Measurements from ENCODE around the gene SUPT3H.

GRCh38 chr6:45421709-45422502 is 44.2 kb upstream of the SUPT3H start:
- TF ChIP-seq MAX (IDR thresholded peaks at IDR 0.05), result peak; percentile 32; the same call in 1 of the 2 replicates
- TF ChIP-seq ZBTB7A (IDR thresholded peaks at IDR 0.05; ENCODE audit: low read depth), result peak; percentile 54
- no peak for TF ChIP-seq EP300 (IDR thresholded peaks at IDR 0.05; ENCODE audit: borderline replicate concordance)
- no peak for TF ChIP-seq NFIC (IDR thresholded peaks at IDR 0.05)
- no peak for TF ChIP-seq YY1 (IDR thresholded peaks at IDR 0.05; ENCODE audit: low read depth)
- no peak for TF ChIP-seq FOXM1 (IDR thresholded peaks at IDR 0.05; ENCODE audit: borderline replicate concordance, low read depth)
- TF ChIP-seq CEBPB (IDR thresholded peaks at IDR 0.05), result no peak
- TF ChIP-seq REST (IDR thresholded peaks at IDR 0.05; ENCODE audit: low read depth), result no peak
- peak; percentile 40; the same call in 1 of the 2 replicates for TF ChIP-seq RAD21 (IDR thresholded peaks at IDR 0.05; ENCODE audit: low read depth)
- no peak for TF ChIP-seq TAF1 (IDR thresholded peaks at IDR 0.05; ENCODE audit: low read depth)
- no peak for TF ChIP-seq CREB1 (IDR thresholded peaks at IDR 0.05; ENCODE audit: low read depth)
- no peak for TF ChIP-seq USF1 (IDR thresholded peaks at IDR 0.05)
- TF ChIP-seq TCF12 (IDR thresholded peaks at IDR 0.05; ENCODE audit: low read depth), result no peak
- TF ChIP-seq TEAD4 (IDR thresholded peaks at IDR 0.05), result no peak
